HG03060 (cell line): ENCODE data around the gene LHX4.

Experiments
- ATAC-seq: cut with Tn5 transposase; IDR thresholded peaks from one replicate; pipeline ENCODE4 v1.9.1; 2021; ENCODE audit warnings: low read depth, moderate number of reproducible peaks; ENCODE audit not compliant: unreplicated experiment

Gene LHX4

DNA sequence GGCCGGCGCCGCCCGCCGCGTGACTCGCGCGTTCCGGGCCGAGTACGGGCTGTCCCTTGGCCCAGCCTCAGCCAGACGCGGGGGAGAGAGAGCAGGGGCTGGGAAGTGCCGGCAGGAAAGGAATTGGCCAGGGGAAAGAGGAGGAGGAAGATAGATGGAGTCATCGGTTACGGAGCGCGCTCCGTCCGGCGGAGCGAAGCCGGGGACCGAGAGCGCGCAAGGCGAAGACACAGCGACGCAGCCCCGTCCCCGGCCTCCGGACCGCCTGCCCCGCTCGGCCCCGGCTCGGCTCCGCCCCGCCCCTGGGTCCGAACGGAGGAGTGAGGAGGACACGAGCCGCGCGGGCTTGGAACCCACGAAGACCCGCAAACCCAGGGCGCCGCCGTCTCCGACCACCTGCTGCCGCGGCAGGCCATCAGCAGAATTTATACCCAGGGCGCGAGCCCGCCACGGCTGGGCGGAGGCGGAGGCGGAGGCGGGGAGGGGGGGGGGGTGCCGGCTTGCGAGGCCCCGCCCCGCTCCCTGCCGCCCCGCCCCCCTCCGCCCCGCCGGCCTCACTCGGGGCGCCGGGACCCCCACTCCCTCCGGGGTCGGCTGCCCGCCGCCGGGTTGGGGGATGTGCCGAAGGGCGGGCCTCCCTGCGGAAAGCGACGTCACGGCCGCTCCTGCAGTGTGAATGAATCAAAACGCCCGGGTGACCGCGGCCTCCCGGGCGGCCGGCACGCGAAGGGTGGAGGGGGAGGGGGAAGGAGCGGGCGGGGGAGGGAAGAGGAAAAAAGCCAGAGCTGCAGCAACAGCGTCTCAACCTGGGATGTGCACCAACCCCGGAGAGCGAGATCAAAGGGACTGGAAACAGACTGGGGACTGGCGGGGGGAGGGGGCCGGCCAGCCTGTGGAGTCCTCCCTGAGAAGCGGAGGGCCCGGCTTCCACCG, at the start of gene LHX4:
LHX4 (plus strand) TSS at position 782 of the 933 bp plus-strand sequence. CDS start 266 bp downstream, outside the sequence.
- no peak for ATAC-seq

GRCh38 chr1:180181048-180181447, 49.0 kb upstream of the LHX4 start:
- no peak for ATAC-seq

DNA sequence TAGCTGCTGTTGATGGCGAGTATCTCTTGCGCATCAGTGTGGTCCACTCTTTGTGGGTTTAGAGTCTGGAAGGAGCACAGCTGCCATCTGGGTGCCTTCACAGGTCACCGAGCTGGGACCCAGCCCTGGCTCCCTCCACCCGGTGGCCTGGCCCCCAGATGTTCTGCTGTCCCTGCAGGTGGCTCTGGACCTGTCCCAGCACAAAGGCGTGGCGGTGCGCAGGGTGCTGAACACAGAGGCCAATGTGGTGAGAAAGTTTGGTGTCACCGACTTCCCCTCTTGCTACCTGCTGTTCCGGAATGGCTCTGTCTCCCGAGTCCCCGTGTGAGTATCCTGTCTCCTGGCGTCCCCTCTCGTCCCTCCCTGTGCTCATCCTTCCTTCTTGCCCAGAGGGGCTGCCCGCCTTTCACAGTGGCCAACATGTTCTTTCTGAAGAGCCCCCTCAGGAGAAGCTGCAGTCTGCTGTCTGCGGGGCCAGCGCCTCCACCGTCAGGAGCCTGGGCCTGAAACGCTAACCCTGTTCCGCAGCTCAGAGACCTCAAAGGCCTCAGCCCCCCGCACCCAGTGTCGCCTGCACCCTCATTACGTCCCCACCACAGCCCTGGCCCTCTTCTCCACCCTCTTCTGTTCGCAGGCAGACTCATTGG, 47.9 kb upstream of the LHX4 start:
- no peak for ATAC-seq

GRCh38 chr1:180182643-180183311, 47.3 kb upstream of the LHX4 start:
- ATAC-seq = no peak

DNA sequence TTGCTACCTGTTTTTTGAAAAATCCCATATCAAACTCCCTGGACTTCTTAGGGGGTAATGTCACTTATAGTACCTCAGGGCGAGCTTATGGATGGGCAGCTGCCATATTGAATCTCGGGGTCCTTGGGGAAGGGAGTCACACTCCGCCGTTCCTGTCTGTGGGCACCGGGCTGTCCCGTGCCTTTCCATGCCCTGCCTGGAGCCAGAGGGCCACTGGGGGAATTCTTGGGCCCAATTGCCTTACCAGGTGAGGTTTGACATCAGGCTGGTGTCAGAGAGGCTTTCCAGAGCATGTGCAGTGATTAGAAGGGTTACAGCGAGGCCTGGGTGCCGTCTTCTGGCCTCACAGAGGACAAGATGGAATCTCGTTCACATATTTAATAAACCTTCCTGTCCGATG, 46.6 kb upstream of the LHX4 start:
- ATAC-seq = no peak

DNA sequence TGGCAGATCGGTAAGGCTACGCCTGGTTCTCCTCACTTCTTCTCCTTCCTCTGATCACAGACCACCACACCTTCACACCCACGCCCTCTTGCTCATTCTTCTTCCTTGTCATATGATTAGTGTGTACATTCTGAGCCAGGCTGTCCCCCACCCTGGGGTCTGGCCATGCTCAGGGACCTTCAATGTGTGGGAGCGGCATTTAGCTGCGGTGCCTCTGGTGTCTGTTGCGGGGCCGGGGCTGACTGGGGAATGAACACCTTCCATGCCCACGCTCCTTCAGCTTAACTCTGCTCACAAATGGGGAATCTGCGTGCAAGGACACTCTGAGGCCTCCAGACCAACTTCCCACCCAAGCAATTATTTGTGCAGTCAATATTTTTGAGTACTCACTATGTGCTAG, 46.0 kb upstream of the LHX4 start:
- ATAC-seq = no peak

DNA sequence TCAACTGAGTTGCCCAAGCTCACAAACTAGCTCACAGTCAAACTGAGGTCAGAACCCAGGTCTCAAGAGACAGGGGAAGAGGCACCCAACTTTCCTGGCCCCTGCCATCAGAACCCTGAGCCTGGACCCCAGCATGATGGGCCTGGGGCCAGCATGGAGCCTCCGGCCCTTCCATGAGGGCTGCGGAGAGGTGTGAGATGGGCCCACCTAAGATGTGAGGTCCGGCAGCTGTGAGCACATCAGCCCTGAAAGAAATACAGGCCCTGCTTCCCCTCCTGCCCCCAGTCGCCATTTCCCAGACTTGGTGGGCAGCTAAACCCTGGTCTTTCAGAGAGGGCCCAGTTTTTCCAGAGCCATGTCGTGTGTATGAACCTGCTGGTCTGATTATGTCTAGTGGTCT, 44.8 kb upstream of the LHX4 start:
- ATAC-seq = no peak

DNA sequence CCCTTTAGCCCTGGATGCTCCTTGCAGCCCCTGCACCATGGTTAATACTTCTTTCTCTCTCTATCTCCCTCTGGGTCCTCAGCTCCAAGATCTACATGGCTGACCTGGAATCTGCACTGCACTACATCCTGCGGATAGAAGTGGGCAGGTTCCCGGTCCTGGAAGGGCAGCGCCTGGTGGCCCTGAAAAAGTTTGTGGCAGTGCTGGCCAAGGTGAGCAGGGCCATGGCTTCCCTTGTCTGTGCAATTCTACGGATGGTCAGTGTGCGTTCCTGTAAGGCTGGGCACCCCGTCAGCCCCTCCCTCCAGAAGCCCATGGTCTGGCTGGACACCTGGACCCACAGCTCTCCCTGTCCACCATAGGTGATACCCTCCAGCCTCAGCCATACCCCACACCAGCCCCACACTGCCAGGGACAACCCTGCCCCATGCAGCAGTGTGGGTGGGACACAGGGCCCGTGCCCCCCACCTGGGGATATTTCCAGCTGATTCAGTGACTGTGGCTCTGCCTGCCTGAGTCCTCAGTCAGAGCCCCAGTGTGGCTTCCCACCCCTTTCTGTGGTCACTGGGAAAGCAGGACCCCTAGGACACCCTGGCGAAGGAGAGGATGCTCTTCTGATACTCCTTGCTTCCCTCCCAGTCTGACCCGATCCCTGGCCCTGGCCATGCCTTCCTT, 44.0 kb upstream of the LHX4 start:
- no peak for ATAC-seq

- no peak for ATAC-seq
Measured at GRCh38 chr1:180186831-180187230, 43.2 kb upstream of the LHX4 start.

- ATAC-seq = no peak
Measured at GRCh38 chr1:180187626-180188025, 42.4 kb upstream of the LHX4 start.

GRCh38 chr1:180188091-180188506, 42.0 kb upstream of the LHX4 start:
- no peak for ATAC-seq

GRCh38 chr1:180188684-180189175, 41.3 kb upstream of the LHX4 start:
- ATAC-seq = no peak

GRCh38 chr1:180190091-180190490, 40.0 kb upstream of the LHX4 start:
- ATAC-seq = no peak

DNA sequence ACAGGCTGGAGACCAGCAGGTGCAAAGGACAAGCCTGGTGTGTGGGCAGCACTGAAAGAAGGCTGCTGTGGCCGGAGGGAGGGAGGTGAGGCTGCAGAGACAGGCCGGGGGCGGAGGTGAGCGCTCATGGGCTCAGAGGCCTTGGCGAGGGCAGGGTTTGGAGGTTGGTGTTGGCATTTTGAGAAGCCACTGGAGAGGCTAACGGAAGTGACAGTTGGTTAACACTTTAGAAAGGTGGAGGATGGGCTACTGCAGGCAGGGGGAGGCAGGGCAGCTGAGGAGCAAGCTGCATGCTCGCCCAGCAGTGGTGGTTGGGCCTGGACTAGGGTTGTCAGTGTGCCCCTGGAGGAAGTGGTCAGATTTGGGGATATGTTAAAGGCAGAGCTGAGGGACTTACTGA, 37.9 kb upstream of the LHX4 start:
- no peak for ATAC-seq

GRCh38 chr1:180193141-180194047, 36.7 kb upstream of the LHX4 start:
- ATAC-seq = no peak

DNA sequence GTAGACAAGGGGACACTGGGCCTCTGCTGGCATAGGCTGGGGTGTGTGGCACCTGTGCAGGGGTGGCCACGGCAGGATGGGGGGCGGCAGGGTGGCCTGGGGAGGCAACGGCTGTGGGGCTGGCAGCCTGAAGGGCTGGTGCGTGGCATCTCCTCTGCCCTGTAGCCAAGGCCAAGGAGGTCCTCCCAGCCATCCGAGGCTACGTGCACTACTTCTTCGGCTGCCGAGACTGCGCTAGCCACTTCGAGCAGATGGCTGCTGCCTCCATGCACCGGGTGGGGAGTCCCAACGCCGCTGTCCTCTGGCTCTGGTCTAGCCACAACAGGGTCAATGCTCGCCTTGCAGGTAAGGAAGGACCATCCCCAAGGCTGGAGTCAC, 36.0 kb upstream of the LHX4 start:
- no peak for ATAC-seq

DNA sequence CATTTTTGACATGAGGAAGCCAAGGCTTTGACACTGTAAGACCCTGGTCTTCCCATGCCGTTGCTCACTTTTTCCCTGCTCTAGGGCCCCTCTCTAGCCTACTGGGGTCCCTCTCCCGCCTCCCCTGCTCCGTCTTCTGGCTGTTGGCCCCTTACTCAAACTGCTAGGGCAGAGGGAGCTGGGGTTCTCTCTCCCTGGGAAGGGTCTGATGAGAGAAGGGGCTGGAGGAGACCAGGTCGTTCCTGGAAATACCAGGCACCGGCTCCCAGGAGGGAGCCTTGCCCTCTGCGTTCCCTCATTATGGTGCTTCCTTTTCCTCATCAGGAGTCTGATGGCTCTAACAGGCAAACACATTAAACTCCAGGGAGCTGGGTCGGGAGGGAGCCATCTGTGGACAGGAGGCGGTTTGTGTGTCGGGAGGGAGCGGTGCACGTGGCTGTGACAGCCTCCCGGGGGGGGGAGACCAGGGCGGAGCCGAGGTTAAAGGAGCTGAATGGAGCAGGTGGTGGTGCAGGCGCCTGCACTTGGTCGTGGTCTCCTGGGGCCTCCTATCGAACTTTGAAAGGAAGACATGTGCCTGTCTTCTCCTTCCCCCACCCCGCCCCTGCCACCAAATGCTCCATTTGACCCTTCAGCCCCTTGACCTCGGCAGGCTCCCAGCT, 35.4 kb upstream of the LHX4 start:
- no peak for ATAC-seq

GRCh38 chr1:180195401-180195800, 34.7 kb upstream of the LHX4 start:
- ATAC-seq = no peak

- ATAC-seq = no peak
Measured at GRCh38 chr1:180195916-180196315, 34.1 kb upstream of the LHX4 start.
